ENCODE measurements around the gene B3GAT1. TPM values are rescaled to one million over a fixed set of nuclear protein-coding genes. Genes with fewer than 3 reads are reported as not detected.

The B3GAT1 gene
- total RNA-seq, 1 experiment from 2014 or later, result not detected

DNA sequence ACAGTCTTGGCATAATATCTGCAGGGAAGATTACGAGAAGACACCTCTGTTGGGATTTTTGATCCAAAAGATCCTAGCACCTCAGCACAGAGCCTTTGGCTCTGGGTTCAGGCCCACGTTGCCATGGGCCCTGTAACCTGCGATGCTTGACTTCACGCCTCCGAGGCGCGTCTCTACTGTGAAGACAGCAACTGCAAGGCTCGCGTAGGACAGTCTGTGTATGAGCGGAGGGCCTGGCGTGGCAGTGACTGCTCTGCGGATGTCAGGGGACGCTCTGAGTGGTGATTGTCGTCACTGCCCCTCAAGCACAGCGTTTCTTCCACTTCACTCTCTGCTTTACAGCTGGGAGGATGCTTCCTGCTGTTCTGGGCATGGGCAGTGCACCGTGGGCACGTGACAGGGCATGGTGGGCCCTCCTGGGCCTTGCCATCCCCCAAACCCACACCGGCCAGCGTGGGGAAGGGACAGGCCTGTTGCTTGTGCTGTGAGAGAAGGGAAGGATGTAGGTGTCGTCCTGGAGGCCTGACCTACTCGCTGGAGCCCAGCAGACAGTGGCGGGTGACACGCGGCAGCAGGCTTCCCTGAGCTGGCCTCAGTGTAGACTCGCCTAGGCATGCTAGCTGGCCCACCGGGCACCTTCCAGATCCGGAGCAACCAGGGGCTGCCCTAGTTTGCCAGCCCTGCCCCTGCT is 53.7 kb downstream of the B3GAT1 start:
- intact Hi-C loops (cut with micrococcal nuclease), result no loop called here
- H4K20me1 ChIP-seq (ENCODE audit: insufficient read depth), result no peaks in the 10 kb centered on the region
- POLR2A ChIA-PET, result no interaction called here
- DNase-seq (ENCODE audit: low read depth, low spot score) (no peak), ATAC-seq (no peak)
- no peaks in the 10 kb centered on the region for H3K27me3 ChIP-seq (ENCODE audit: insufficient read depth, low read length)
- no peaks in the 10 kb centered on the region for H3K4me1 ChIP-seq (ENCODE audit: control insufficient read depth in 1 of 2, insufficient read depth in 2 of 2, low read length in 2 of 2)
- RAD21 ChIA-PET (ENCODE audit: low non-redundant PET in 1 of 2, low total read pairs in 2 of 2, uncharacterized antibody in 2 of 2, unreplicated experiment in 2 of 2), result interaction anchor here in 1 of 2 experiments (1.1 kb wide), 1 partner anchor 369 kb away, joined by 3 read pairs; no protein-coding TSS in a partner anchor
- CTCF ChIA-PET, result no interaction called here
- no peaks in the 10 kb centered on the region for H3K9me2 ChIP-seq (ENCODE audit: insufficient read depth)
- no peak overlapping the region for H3K4me3 ChIP-seq (replicated peaks in 1 of 2; ENCODE audit: low read depth in 1 of 2, low read length in 2 of 2)
- BruUV-seq (replicated peaks), result no TSS peak
- H3K79me2 ChIP-seq (ENCODE audit: insufficient read depth, low read length), result no peaks in the 10 kb centered on the region
- H3K9ac ChIP-seq (ENCODE audit: low read length), result no peak overlapping the region
- H2AFZ ChIP-seq (ENCODE audit: low read depth, low read length, poor library complexity, severe bottlenecking), result no peak overlapping the region
- no peak overlapping the region for H3K27ac ChIP-seq (ENCODE audit: low read depth, low read length)
- no peaks in the 10 kb centered on the region for H3K36me3 ChIP-seq (ENCODE audit: control insufficient read depth in 1 of 2, insufficient read depth in 2 of 2, low read length in 2 of 2)
- no peak overlapping the region for H3K4me2 ChIP-seq (ENCODE audit: low read length)
- TF ChIP-seq EZH2 (IDR thresholded peaks at IDR 0.05) (no peak), MAX (IDR thresholded peaks at IDR 0.05) (no peak), EZH2phosphoT487 (IDR thresholded peaks at IDR 0.05; ENCODE audit: borderline replicate concordance) (no peak)
- no peaks in the 10 kb centered on the region for H3K9me3 ChIP-seq (ENCODE audit: control insufficient read depth in 1 of 2, insufficient read depth in 1 of 2, low read depth in 1 of 2, low read length in 2 of 2)

GRCh38 chr11:134357545-134357839 is 54.5 kb downstream of the B3GAT1 start:
- Histone ChIP-seq H2AFZ (ENCODE audit: low read depth, low read length, poor library complexity, severe bottlenecking) (no peak overlapping the region), H3K27me3 (ENCODE audit: insufficient read depth, low read length) (no peaks in the 10 kb centered on the region), H3K4me1 (ENCODE audit: control insufficient read depth in 1 of 2, insufficient read depth in 2 of 2, low read length in 2 of 2) (no peaks in the 10 kb centered on the region), H3K4me3 (replicated peaks in 1 of 2; ENCODE audit: low read depth in 1 of 2, low read length in 2 of 2) (no peak overlapping the region), H3K4me2 (ENCODE audit: low read length) (no peak overlapping the region), H4K20me1 (ENCODE audit: insufficient read depth) (no peaks in the 10 kb centered on the region), H3K9ac (ENCODE audit: low read length) (no peak overlapping the region), H3K9me2 (ENCODE audit: insufficient read depth) (no peaks in the 10 kb centered on the region), H3K36me3 (ENCODE audit: control insufficient read depth in 1 of 2, insufficient read depth in 2 of 2, low read length in 2 of 2) (no peaks in the 10 kb centered on the region), H3K79me2 (ENCODE audit: insufficient read depth, low read length) (no peaks in the 10 kb centered on the region), H3K27ac (ENCODE audit: low read depth, low read length) (no peak overlapping the region), H3K9me3 (ENCODE audit: control insufficient read depth in 1 of 2, insufficient read depth in 1 of 2, low read depth in 1 of 2, low read length in 2 of 2) (no peaks in the 10 kb centered on the region)
- BruUV-seq (replicated peaks), result no TSS peak
- ChIA-PET CTCF (no interaction called here), POLR2A (no interaction called here), RAD21 (ENCODE audit: low non-redundant PET in 1 of 2, low total read pairs in 2 of 2, uncharacterized antibody in 2 of 2, unreplicated experiment in 2 of 2) (interaction anchor here in 1 of 2 experiments (1.1 kb wide), 1 partner anchor 370 kb away, joined by 3 read pairs; no protein-coding TSS in a partner anchor)
- DNase-seq (ENCODE audit: low read depth, low spot score) (no peak), ATAC-seq (no peak)
- intact Hi-C loops (cut with micrococcal nuclease), result no loop called here
- TF ChIP-seq EGR1 (IDR thresholded peaks at IDR 0.05; ENCODE audit: low read depth) (no peak), EZH2 (IDR thresholded peaks at IDR 0.05) (no peak), SIN3A (IDR thresholded peaks at IDR 0.05; ENCODE audit: low read depth) (no peak), REST (IDR thresholded peaks at IDR 0.05; ENCODE audit: low read depth) (no peak), ZFX (IDR thresholded peaks at IDR 0.05) (no peak), YY1 (IDR thresholded peaks at IDR 0.05; ENCODE audit: extremely low read depth, insufficient replicate concordance, low read depth, low read length) (no peak), SP1 (IDR thresholded peaks at IDR 0.05; ENCODE audit: low read depth) (no peak), EZH2phosphoT487 (IDR thresholded peaks at IDR 0.05; ENCODE audit: borderline replicate concordance) (no peak), TCF7L2 (IDR thresholded peaks at IDR 0.05; ENCODE audit: borderline replicate concordance, extremely low read depth, insufficient read depth, insufficient read length) (no peak), ATF3 (IDR thresholded peaks at IDR 0.05) (no peak), SRF (IDR thresholded peaks at IDR 0.05; ENCODE audit: low read depth) (no peak), ZNF274 (IDR thresholded peaks at IDR 0.05; ENCODE audit: low read depth, low read length) (no peak), FOSL1 (IDR thresholded peaks at IDR 0.05; ENCODE audit: low read depth) (no peak)
- TF ChIP-seq, protein P1, sequence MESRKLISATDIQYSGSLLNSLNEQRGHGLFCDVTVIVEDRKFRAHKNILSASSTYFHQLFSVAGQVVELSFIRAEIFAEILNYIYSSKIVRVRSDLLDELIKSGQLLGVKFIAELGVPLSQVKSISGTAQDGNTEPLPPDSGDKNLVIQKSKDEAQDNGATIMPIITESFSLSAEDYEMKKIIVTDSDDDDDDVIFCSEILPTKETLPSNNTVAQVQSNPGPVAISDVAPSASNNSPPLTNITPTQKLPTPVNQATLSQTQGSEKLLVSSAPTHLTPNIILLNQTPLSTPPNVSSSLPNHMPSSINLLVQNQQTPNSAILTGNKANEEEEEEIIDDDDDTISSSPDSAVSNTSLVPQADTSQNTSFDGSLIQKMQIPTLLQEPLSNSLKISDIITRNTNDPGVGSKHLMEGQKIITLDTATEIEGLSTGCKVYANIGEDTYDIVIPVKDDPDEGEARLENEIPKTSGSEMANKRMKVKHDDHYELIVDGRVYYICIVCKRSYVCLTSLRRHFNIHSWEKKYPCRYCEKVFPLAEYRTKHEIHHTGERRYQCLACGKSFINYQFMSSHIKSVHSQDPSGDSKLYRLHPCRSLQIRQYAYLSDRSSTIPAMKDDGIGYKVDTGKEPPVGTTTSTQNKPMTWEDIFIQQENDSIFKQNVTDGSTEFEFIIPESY (IDR thresholded peaks at IDR 0.05; ENCODE audit: extremely low read depth, insufficient replicate concordance, low read length), result no peak

Measured in HCT116 (cell line).